Adrenal gland (tissue), 12 donors: ENCODE data around the gene ACOX2. TPM values are rescaled to one million over a fixed set of nuclear protein-coding genes. Genes with fewer than 3 reads are reported as not detected.

Experiments
- DNase-seq, 7 donors: peaks; one replicate each; pipeline ENCODE4 v3.0.0-alpha.2; 2019 to 2020
- H3K27ac ChIP-seq, 5 donors: fragments of 200-600 bp; sonication (generic) in 4 of 5; 1 replicate in 3 of 5; 2 replicates in 2 of 5; pipeline versions ENCODE4 v1.5.1 to v1.8.0; 2016 to 2020; ENCODE audit warnings: mild to moderate bottlenecking in 1 of 5
- H3K27me3 ChIP-seq: fragments of 200-600 bp; 2 replicates; pipeline ENCODE4 v1.8.0; 2021
- H3K36me3 ChIP-seq, 2 donors: fragments of 200-600 bp; replicated peaks in 1 of 2; 1 replicate in 1 of 2; 2 replicates in 1 of 2; pipeline versions ENCODE4 v1.5.1 to v1.8.0; 2018 to 2022
- H3K4me1 ChIP-seq, 2 donors: fragments of 200-600 bp; replicated peaks in 1 of 2; 1 replicate in 1 of 2; 2 replicates in 1 of 2; pipeline versions ENCODE4 v1.5.1 to v1.8.0; 2018 to 2021
- H3K4me3 ChIP-seq, 4 donors: fragments of 200-600 bp; sonication (generic) in 3 of 4; one replicate each; pipeline ENCODE4 v1.5.1; 2016 to 2018
- H3K9me3 ChIP-seq, 3 donors: fragments of 200-600 bp; sonication (generic) in 1 of 3; replicated peaks in 1 of 3; 1 replicate in 2 of 3; 2 replicates in 1 of 3; pipeline versions ENCODE4 v1.5.1 to v1.8.0; 2016 to 2021
- CTCF ChIP-seq, 6 experiments: fragments of 450-650 bp in 4 of 6; fragments of 200-600 bp in 2 of 6; sonication (generic) in 1 of 6; IDR thresholded peaks; 1 replicate in 5 of 6; 2 replicates in 1 of 6; pipeline versions ENCODE4 v1.5.1 to v1.8.0; 2016 to 2021; ENCODE audit warnings: antibody characterized with exemption in 6 of 6, mild to moderate bottlenecking in 2 of 6, moderate library complexity in 1 of 6
- POLR2A ChIP-seq, 2 donors: fragments of 450-650 bp; IDR thresholded peaks; one replicate each; pipeline ENCODE4 v1.6.1; 2017; ENCODE audit warnings: antibody characterized with exemption in 2 of 2, mild to moderate bottlenecking in 2 of 2, moderate library complexity in 1 of 2
- WGBS, 4 donors: extraction: QIAGEN DNeasy Blood & Tissue Kit in 2 of 4; methylation state at CpG; one replicate each; pipeline versions ENCODE4 v1.1.5 to v1.1.7; 2013 to 2017; 5-methylcytosine and 5-hydroxymethylcytosine counted together
- intact Hi-C, 2 donors: fragments of 100-400 bp; cut with DNase I; formaldehyde crosslinking; loops; one replicate each; pipeline versions ENCODE4 v1.14.1 to v1.15.0; 2022 to 2023
- polyA plus RNA-seq, 3 donors: library from polyadenylated mRNA; stranded (reverse); fragments of 200-250 nt in 2 of 3; fragments of 350-450 nt in 1 of 3; fragmentation: Illumina TruSeq in 1 of 3; extraction: RNeasy Lipid Tissue Mini Kit (QIAGEN cat#74804) in 1 of 3; gene quantifications; one replicate each; pipeline ENCODE4 v1.2.3, GENCODE V29; 2013 to 2014
- total RNA-seq, 9 donors: library from RNA; depleted of rRNA in 4 of 9; stranded (reverse); fragments of >200 nt in 4 of 9; fragments of 120-200 nt in 1 of 9; fragmentation: NEBNext Ultra II Directional in 1 of 9; extraction: Animal tissue kit (Norgen Biotek cat#: 25700) in 1 of 9; gene quantifications; one replicate each; pipeline versions ENCODE4 v1.1.0 to v1.2.4, GENCODE V29; 2013 to 2023
- donor health status: healthy with polysubstance abuse.
- donor health status: Bipolar disorder and iron deficiency.
- donor health status: DM: yes; HTN: yes; CAD: no.
- donor health status: DM: no; HTN: no; CAD: no.
- donor health status: DM: no; HTN: no; CAD: no.
- donor health status: DM: yes; HTN: yes; CAD: no.

ACOX2 gene
- total and polyA plus RNA-seq, 12 donors, result 8.1 to 65.5 (median 32.8) TPM

DNA sequence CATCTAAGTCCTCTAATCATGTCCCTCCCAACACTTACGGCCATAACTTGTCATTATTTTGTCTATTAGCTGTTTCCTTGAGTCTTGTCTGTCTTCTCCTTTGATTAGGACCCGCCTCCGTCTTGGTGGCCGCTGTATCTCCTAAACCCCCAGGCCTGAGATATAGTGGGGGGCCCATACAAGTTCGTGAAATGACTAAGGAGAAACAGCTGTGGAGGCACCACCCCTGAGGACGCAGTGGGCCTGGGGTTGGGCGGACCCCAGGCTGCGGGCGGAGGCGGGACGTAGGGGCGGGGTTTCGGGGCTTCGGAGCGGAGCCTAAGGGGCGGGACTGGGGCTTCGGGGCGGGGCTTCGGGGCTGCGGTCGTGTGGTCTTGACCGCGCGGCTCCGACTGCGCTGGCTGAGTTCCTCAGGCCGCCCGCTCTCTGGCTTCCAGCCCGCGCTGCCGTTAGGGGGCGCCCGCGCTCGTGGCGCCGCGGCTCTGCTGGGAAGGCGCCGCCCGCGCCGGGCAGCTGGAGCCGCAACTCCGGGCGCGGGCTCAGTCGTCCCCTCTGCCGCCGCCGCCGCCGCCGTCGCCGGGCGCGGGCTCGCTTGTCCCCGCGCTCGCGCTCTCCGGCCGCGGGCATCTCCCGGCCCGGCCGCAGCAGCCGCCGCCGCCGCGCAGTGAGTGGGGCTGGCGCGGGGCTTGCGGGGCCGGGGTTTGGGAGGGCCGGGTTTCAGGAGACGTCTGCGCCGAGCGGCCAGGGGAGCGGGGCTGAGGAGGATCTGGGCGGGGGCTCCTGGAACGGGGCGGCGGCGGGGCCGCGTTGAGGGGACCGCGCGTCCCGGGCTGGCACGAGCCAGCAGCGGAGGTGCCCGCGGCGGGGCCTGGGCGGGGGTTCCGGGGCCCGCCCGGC lies 45.2 kb downstream of the ACOX2 start, which contains the start of gene KCTD6:
Gene KCTD6 (plus strand): TSS at position 591 of the 897 bp plus-strand sequence. CDS start 6,660 bp downstream, outside the sequence.
- peak; percentile 91 to 95 (median 94) for DNase-seq
- H3K9me3 ChIP-seq, result no peaks in the 10 kb centered on the region
- peak within 1 kb of the TSS in 3 of 4 donors; percentile 35 to 95 (median 58) for H3K4me3 ChIP-seq
- H3K4me1 ChIP-seq, result peaks cover 7 to 48% of the 10 kb centered on the region in 2 donors
- intact Hi-C loops, result no loop called here
- WGBS, 4 donors, result 1 to 5% (median 1%) methylated on average over 5 to 104 of the region's 104 CpGs
- no peaks in the 10 kb centered on the region for H3K27me3 ChIP-seq
- H3K27ac ChIP-seq, result peak within 1 kb of the TSS in 4 of 5 donors; percentile 15 to 91 (median 71)
- H3K36me3 ChIP-seq, result no peaks in the 10 kb centered on the region
- peak in 5 of 6 experiments; percentile 9 to 92 (median 71) for TF ChIP-seq CTCF (IDR thresholded peaks at IDR 0.05)
- TF ChIP-seq POLR2A (IDR thresholded peaks at IDR 0.05), result peak; percentile 56 to 73

DNA sequence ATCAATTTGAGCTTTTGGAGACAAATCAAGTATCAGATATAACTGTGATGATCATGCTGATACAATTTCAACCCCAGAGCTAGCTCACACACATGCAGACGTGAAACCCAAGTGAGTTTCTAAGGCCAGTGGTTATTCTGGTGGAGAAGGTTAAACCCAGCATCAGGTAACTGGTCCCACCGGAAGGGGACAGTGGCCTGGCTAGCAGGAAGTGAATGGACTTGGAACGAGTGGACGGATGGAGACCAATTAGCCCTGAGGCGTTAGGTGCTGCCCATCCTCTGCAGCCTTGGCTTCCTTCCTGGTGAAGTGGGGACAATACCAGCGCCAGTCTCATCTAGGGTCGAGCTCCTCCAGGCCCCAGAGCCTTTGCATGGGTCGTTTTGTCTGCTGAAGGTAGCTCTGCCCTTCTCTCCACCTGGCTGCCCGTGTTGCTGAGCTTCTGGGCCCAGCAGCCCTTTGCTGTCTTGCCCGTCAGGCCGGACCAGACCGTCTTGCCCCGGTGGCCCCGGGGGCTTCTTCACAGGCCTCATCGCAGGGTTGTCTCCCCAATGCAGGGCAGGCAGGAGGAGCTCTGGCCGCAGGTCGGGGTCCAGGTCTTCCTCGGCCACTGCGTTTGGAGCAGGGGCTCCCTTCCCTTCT lies 46.0 kb downstream of the ACOX2 start:
- 72 to 87% (median 81%) methylated on average over 13 to 19 of the region's 19 CpGs for WGBS, 4 donors

GRCh38 chr3:58488967-58489366 lies 48.0 kb downstream of the ACOX2 start:
- Histone ChIP-seq H3K4me3 (no peak overlapping the region), H3K36me3 (no peaks in the 10 kb centered on the region), H3K4me1 (peaks cover 7 to 23% of the 10 kb centered on the region in 2 donors), H3K27ac (no peak overlapping the region), H3K9me3 (no peaks in the 10 kb centered on the region), H3K27me3 (no peaks in the 10 kb centered on the region)
- no peak for DNase-seq
- intact Hi-C loops, result no loop called here
- 54 to 60% (median 58%) methylated on average over 1 to 2 of the region's 2 CpGs for WGBS, 4 donors
- TF ChIP-seq CTCF (IDR thresholded peaks at IDR 0.05) (no peak), POLR2A (IDR thresholded peaks at IDR 0.05) (no peak)

More for the DNA sequence above, 46.0 kb downstream of the ACOX2 start:
- Histone ChIP-seq H3K27ac (peak overlapping the region in 4 of 5 donors; percentile 5 to 91 (median 39)), H3K36me3 (no peaks in the 10 kb centered on the region), H3K27me3 (no peaks in the 10 kb centered on the region), H3K9me3 (no peaks in the 10 kb centered on the region), H3K4me3 (peak overlapping the region in 2 of 4 donors; percentile 27 to 45), H3K4me1 (peaks cover 7 to 44% of the 10 kb centered on the region in 2 donors)
- TF ChIP-seq CTCF (IDR thresholded peaks at IDR 0.05), result no peak
- TF ChIP-seq POLR2A (IDR thresholded peaks at IDR 0.05), result no peak
- intact Hi-C loops, result no loop called here
- peak; percentile 4 to 59 (median 33) for DNase-seq
